Measurements from ENCODE around the gene WNT8B.

- TF ChIP-seq EZH2 (IDR thresholded peaks at IDR 0.05; ENCODE audit: insufficient read depth, poor library complexity, severe bottlenecking) (no peak), EZH2phosphoT487 (IDR thresholded peaks at IDR 0.05; ENCODE audit: insufficient read depth, low read depth) (no peak)
Observed at GRCh38 chr10:100442548-100442947, 20.3 kb upstream of the WNT8B start.
